GM12801 (cell line): Measurements from ENCODE around the gene SLC45A1.

Source experiments
- TF ChIP-seq, protein P1 (sequence below): IDR thresholded peaks from one replicate; pipeline ENCODE4 v1.5.1; 2011; ENCODE audit warnings: control low read depth; ENCODE audit not compliant: insufficient read length; ENCODE audit errors: extremely low read depth

SLC45A1 gene

DNA sequence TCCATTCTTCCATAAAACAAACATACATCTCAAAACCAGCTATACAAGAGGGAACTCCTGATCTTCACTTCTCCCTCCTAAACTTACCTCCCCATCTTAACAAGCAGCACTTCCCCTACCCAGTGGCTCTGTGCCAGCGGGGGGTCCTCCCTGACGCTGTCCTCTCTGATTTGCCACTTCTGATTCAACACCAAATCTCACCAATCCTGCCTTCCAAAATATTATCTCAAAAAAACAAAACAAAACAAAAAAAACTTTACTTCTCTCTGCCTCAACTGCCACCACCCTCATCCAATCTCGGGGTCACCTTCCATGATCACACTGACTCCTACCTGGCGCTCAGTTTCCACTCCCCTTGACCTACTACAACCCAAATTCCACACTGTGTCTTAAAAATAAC, 72.8 kb downstream of the SLC45A1 start:
- TF ChIP-seq, protein P1, sequence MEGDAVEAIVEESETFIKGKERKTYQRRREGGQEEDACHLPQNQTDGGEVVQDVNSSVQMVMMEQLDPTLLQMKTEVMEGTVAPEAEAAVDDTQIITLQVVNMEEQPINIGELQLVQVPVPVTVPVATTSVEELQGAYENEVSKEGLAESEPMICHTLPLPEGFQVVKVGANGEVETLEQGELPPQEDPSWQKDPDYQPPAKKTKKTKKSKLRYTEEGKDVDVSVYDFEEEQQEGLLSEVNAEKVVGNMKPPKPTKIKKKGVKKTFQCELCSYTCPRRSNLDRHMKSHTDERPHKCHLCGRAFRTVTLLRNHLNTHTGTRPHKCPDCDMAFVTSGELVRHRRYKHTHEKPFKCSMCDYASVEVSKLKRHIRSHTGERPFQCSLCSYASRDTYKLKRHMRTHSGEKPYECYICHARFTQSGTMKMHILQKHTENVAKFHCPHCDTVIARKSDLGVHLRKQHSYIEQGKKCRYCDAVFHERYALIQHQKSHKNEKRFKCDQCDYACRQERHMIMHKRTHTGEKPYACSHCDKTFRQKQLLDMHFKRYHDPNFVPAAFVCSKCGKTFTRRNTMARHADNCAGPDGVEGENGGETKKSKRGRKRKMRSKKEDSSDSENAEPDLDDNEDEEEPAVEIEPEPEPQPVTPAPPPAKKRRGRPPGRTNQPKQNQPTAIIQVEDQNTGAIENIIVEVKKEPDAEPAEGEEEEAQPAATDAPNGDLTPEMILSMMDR: no peak

DNA sequence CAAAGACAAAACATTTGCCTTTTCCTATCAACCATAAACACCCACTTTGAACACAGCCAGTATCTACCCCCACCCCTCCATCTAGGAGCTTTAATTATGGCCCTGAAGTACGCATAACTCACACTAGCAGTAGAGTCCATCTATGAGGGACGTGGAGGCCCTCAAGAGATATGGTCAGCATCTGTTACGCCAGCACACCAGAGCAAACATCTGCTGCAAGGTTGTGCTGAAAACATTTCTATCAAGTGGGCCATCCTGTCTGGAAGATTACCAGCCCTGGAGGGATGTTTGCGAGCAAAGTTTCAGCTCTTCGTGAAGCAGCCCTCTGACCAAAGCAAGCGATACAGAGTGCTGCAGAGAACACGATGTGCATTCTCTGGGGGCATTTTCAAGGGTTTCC, 74.6 kb downstream of the SLC45A1 start:
- TF ChIP-seq, protein P1: no peak
